H9 (cell line): ENCODE results near the gene CDH26. TPM values are rescaled to one million over a fixed set of nuclear protein-coding genes. Genes with fewer than 3 reads are reported as not detected.

ENCODE experiments used
- DNase-seq: peaks from one replicate; pipeline ENCODE4 v3.0.0-alpha.2; 2017
- H2AFZ ChIP-seq: one replicate; pipeline ENCODE4 v1.6.1; 2013; ENCODE audit warnings: mild to moderate bottlenecking, low read length, control low read depth, moderate library complexity
- H2AK5ac ChIP-seq: 2 replicates; pipeline ENCODE4 v1.6.1; 2013; ENCODE audit warnings: low read length, control low read depth, mixed read lengths; ENCODE audit not compliant: insufficient read length
- H2BK120ac ChIP-seq: one replicate; pipeline ENCODE4 v1.6.1; 2013; ENCODE audit warnings: low read depth, mild to moderate bottlenecking, low read length, control low read depth, inconsistent platforms; ENCODE audit not compliant: poor library complexity, severe bottlenecking
- H2BK12ac ChIP-seq: 2 replicates; pipeline ENCODE4 v1.6.1; 2013; ENCODE audit warnings: low read length, control low read depth, mixed read lengths, low read depth; ENCODE audit not compliant: insufficient read length
- H2BK15ac ChIP-seq: 2 replicates; pipeline ENCODE4 v1.6.1; 2013; ENCODE audit warnings: low read depth, low read length, control low read depth
- H2BK20ac ChIP-seq: one replicate; pipeline ENCODE4 v1.6.1; 2013; ENCODE audit warnings: low read depth, mild to moderate bottlenecking, low read length, control low read depth, inconsistent platforms; ENCODE audit not compliant: poor library complexity, severe bottlenecking
- H2BK5ac ChIP-seq: 2 replicates; pipeline ENCODE4 v1.6.1; 2013; ENCODE audit warnings: low read length, control low read depth, mixed read lengths; ENCODE audit not compliant: insufficient read length
- H3K14ac ChIP-seq: 2 replicates; pipeline ENCODE4 v1.6.1; 2013; ENCODE audit warnings: low read length, control low read depth; ENCODE audit not compliant: insufficient read depth
- H3K18ac ChIP-seq: 2 replicates; pipeline ENCODE4 v1.6.1; 2013; ENCODE audit warnings: low read depth, mild to moderate bottlenecking, mixed read lengths, low read length, control low read depth; ENCODE audit not compliant: insufficient read length
- H3K23ac ChIP-seq: 2 replicates; pipeline ENCODE4 v1.6.1; 2013; ENCODE audit warnings: low read length, control low read depth, mixed read lengths, low read depth; ENCODE audit not compliant: insufficient read length
- H3K23me2 ChIP-seq: 2 replicates; pipeline ENCODE4 v1.6.1; 2013; ENCODE audit warnings: low read depth, mild to moderate bottlenecking, mixed read lengths, low read length, control low read depth; ENCODE audit not compliant: insufficient read length, poor library complexity, severe bottlenecking
- H3K27ac ChIP-seq: 2 replicates; pipeline ENCODE4 v1.5.1; 2013; ENCODE audit warnings: low read length, control low read depth, mixed read lengths, low read depth; ENCODE audit not compliant: insufficient read length
- H3K27me3 ChIP-seq: 2 replicates; pipeline ENCODE4 v1.6.1; 2013; ENCODE audit warnings: low read length, control low read depth, inconsistent platforms; ENCODE audit not compliant: insufficient read depth
- H3K4ac ChIP-seq: 2 replicates; pipeline ENCODE4 v1.6.1; 2013; ENCODE audit warnings: low read depth, mild to moderate bottlenecking, control low read depth, inconsistent platforms, low read length, moderate library complexity
- H3K4me1 ChIP-seq: 2 replicates; pipeline ENCODE4 v1.6.1; 2013; ENCODE audit warnings: low read length, control low read depth, inconsistent platforms; ENCODE audit not compliant: insufficient read depth
- H3K4me2 ChIP-seq: 2 replicates; pipeline ENCODE4 v1.6.1; 2013; ENCODE audit warnings: low read length, control low read depth, mixed read lengths; ENCODE audit not compliant: insufficient read length, insufficient read depth
- H3K56ac ChIP-seq: 2 replicates; pipeline ENCODE4 v1.6.1; 2013; ENCODE audit warnings: low read depth, mild to moderate bottlenecking, mixed read lengths, low read length, control low read depth; ENCODE audit not compliant: insufficient read length
- H3K79me1 ChIP-seq: 2 replicates; pipeline ENCODE4 v1.6.1; 2013; ENCODE audit warnings: low read depth, mild to moderate bottlenecking, moderate library complexity, low read length, control low read depth, inconsistent platforms; ENCODE audit not compliant: insufficient read depth, poor library complexity, severe bottlenecking
- H3K79me2 ChIP-seq: 2 replicates; pipeline ENCODE4 v1.6.1; 2013; ENCODE audit warnings: low read length, control low read depth, inconsistent platforms; ENCODE audit not compliant: insufficient read depth
- H3K9ac ChIP-seq: 2 replicates; pipeline ENCODE4 v1.6.1; 2013; ENCODE audit warnings: low read length, control low read depth, mixed read lengths; ENCODE audit not compliant: insufficient read length; ENCODE audit errors: extremely low read depth
- H3K9me3 ChIP-seq: one replicate; pipeline ENCODE4 v1.6.1; 2013; ENCODE audit warnings: low read depth, low read length, inconsistent platforms; ENCODE audit not compliant: control insufficient read depth
- H3T11ph ChIP-seq: one replicate; pipeline ENCODE4 v1.6.1; 2013; ENCODE audit warnings: mild to moderate bottlenecking, low read length, control low read depth, inconsistent platforms
- H4K20me1 ChIP-seq: one replicate; pipeline ENCODE4 v1.6.1; 2013; ENCODE audit not compliant: control insufficient read depth, insufficient read length, insufficient read depth
- H4K5ac ChIP-seq: 2 replicates; pipeline ENCODE4 v1.6.1; 2013; ENCODE audit warnings: low read depth, mild to moderate bottlenecking, mixed read lengths, low read length, control low read depth; ENCODE audit not compliant: insufficient read length
- H4K8ac ChIP-seq: replicated peaks from 2 replicates; pipeline ENCODE4 v1.6.1; 2013; ENCODE audit warnings: low read length, control low read depth, mixed read lengths, low read depth; ENCODE audit not compliant: insufficient read length
- H4K91ac ChIP-seq: 2 replicates; pipeline ENCODE4 v1.6.1; 2013; ENCODE audit warnings: low read depth, mild to moderate bottlenecking, moderate library complexity, mixed read lengths, low read length, control low read depth; ENCODE audit not compliant: insufficient read length
- H3K27ac Mint-ChIP-seq, 3 experiments: 2 replicates in 2 of 3; 3 replicates in 1 of 3; pipeline ENCODE4 v1.8.0; 2020 to 2021; ENCODE audit warnings: mixed read lengths in 3 of 3, mild to moderate bottlenecking in 1 of 3, moderate library complexity in 1 of 3
- H3K27me3 Mint-ChIP-seq: 2 replicates; pipeline ENCODE4 v1.8.0; 2021; ENCODE audit warnings: low read depth, mild to moderate bottlenecking, moderate library complexity, mixed read lengths
- H3K36me3 Mint-ChIP-seq, 3 experiments: 2 replicates in 2 of 3; 3 replicates in 1 of 3; pipeline ENCODE4 v1.8.0; 2020 to 2021; ENCODE audit warnings: low read depth in 3 of 3, mixed read lengths in 3 of 3; ENCODE audit not compliant: insufficient read depth in 1 of 3
- H3K4me1 Mint-ChIP-seq, 2 experiments: 2 replicates each; pipeline ENCODE4 v1.8.0; 2020; ENCODE audit warnings: mixed read lengths in 2 of 2
- H3K4me3 Mint-ChIP-seq, 2 experiments: 2 replicates in 1 of 2; 3 replicates in 1 of 2; pipeline ENCODE4 v1.8.0; 2020 to 2021; ENCODE audit warnings: mild to moderate bottlenecking in 2 of 2, mixed read lengths in 2 of 2, moderate library complexity in 1 of 2
- H3K9me3 Mint-ChIP-seq, 2 experiments: 2 replicates in 1 of 2; 3 replicates in 1 of 2; pipeline ENCODE4 v1.8.0; 2020; ENCODE audit warnings: mild to moderate bottlenecking in 2 of 2, mixed read lengths in 2 of 2, moderate library complexity in 1 of 2
- WGBS: extraction: QIAGEN DNeasy Blood & Tissue Kit; methylation state at CpG from one replicate; pipeline ENCODE4 v1.1.7; 2013; ENCODE audit warnings: missing lambda C conversion rate, low lambda C conversion rate, mixed read lengths; ENCODE audit not compliant: insufficient read length; ENCODE audit errors: extremely low coverage; 5-methylcytosine and 5-hydroxymethylcytosine counted together
- total RNA-seq: library from RNA; stranded (reverse); gene quantifications from 2 replicates; pipeline ENCODE4 v1.2.1, GENCODE V29; 2021
- TF ChIP-seq, protein P1 (sequence below): fragments of 200-600 bp; sonication (generic); conservative IDR thresholded peaks from 3 replicates; pipeline ENCODE4 v1.8.0; 2021; ENCODE audit warnings: antibody characterized with exemption, mild to moderate bottlenecking

CDH26 gene
- total RNA-seq, 1 experiment from 2014 or later = 0.79 TPM

DNA sequence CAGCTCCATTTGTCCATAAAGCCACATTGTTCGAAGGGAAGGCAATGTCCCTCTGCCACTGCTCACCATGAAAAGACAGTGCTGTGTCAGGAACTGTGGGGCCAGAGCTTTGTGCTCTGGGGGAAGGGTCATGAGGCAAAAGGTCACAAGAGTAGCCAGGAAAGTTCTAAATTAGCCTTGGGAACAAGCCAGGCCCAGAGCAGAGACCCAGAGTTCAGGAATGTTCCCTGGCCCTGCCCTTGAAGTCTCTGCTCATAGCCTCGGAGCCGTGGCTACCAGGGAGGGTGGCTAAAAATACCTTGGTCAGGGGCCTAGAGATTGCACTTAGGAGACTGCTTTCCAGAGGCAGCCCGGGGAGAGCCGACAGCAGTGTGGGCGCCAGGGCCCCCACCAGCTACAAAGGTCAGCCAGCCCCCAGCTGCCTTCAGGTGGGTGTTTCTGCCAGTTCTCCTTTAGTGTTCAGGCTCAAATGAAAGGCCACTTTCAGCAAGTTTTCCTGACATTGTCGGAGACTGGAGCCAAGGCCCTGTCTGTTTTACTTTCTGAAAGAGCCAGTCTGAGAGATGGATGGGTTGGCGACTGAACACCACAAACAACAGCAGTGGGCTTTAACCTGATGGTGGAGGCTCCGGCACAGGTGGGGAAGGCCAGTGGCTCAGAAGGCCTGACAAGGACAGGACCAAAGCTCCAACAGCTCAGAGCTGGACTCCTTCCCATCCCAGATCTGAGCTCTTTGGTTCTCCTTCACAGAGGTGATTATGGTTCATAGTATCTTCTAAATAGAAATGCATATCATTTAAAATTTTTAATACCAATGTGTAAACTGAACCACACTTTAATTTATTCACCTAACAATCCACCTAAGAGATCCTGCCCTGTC is 76.2 kb downstream of the CDH26 start:
- peaks cover 3 to 10% of the 10 kb centered on the region in 2 experiments; a peak in 3 of 4 replicates for H3K4me1 Mint-ChIP-seq
- Histone ChIP-seq H3K18ac (no peak overlapping the region), H3K4ac (no peak overlapping the region), H2AK5ac (no peak overlapping the region), H4K5ac (no peak overlapping the region), H3K14ac (no peak overlapping the region), H3K9me3 (no peaks in the 10 kb centered on the region), H3K23me2 (no peaks in the 10 kb centered on the region), H4K8ac (no peak overlapping the region), H3K79me1 (no peaks in the 10 kb centered on the region), H3K4me2 (no peak overlapping the region), H2BK12ac (no peak overlapping the region), H3K4me1 (no peaks in the 10 kb centered on the region), H2BK120ac (no peak overlapping the region), H3T11ph (no peak overlapping the region), H4K20me1 (no peaks in the 10 kb centered on the region), H2BK20ac (no peak overlapping the region), H3K23ac (no peak overlapping the region), H3K27ac (no peak overlapping the region), H2AFZ (no peak overlapping the region), H4K91ac (no peak overlapping the region), H2BK15ac (no peak overlapping the region), H3K27me3 (no peaks in the 10 kb centered on the region), H3K56ac (no peak overlapping the region), H3K79me2 (no peaks in the 10 kb centered on the region), H3K9ac (no peak overlapping the region), H2BK5ac (no peak overlapping the region)
- no peak for DNase-seq
- TF ChIP-seq, protein P1, sequence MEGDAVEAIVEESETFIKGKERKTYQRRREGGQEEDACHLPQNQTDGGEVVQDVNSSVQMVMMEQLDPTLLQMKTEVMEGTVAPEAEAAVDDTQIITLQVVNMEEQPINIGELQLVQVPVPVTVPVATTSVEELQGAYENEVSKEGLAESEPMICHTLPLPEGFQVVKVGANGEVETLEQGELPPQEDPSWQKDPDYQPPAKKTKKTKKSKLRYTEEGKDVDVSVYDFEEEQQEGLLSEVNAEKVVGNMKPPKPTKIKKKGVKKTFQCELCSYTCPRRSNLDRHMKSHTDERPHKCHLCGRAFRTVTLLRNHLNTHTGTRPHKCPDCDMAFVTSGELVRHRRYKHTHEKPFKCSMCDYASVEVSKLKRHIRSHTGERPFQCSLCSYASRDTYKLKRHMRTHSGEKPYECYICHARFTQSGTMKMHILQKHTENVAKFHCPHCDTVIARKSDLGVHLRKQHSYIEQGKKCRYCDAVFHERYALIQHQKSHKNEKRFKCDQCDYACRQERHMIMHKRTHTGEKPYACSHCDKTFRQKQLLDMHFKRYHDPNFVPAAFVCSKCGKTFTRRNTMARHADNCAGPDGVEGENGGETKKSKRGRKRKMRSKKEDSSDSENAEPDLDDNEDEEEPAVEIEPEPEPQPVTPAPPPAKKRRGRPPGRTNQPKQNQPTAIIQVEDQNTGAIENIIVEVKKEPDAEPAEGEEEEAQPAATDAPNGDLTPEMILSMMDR = no peak
- H3K27me3 Mint-ChIP-seq = peaks cover 7% of the 10 kb centered on the region
- WGBS = no CpG with 5 or more reads among the region's 9 CpGs
- H3K9me3 Mint-ChIP-seq = peaks cover 5 to 10% of the 10 kb centered on the region in 2 experiments
- H3K36me3 Mint-ChIP-seq = peaks cover 0 to 9% (median 3%) of the 10 kb centered on the region in 3 experiments; a peak in 3 of 7 replicates
- H3K27ac Mint-ChIP-seq = no peak overlapping the region; a peak in 1 of 7 replicates
- H3K4me3 Mint-ChIP-seq = no peak overlapping the region
